SH-SY5Y (cell line): ENCODE results near the gene CELA2B.

ENCODE experiments used
- GATA2 ChIP-seq: IDR thresholded peaks from 2 replicates; pipeline ENCODE4 v1.6.1; 2011; ENCODE audit warnings: mild to moderate bottlenecking, low read depth, low read length
- GATA3 ChIP-seq: IDR thresholded peaks from 2 replicates; pipeline ENCODE4 v1.6.1; 2011; ENCODE audit warnings: low read depth, mild to moderate bottlenecking, low read length, moderate library complexity

GRCh38 chr1:15442119-15442518, 33.8 kb upstream of the CELA2B start:
- TF ChIP-seq GATA2 (no peak), GATA3 (no peak)
